Trophoblast cell (in vitro differentiated cells and primary cell): ENCODE measurements around the gene RPRD1B.

Experiments used
- DNase-seq, 2 donors: peaks; one replicate each; pipeline ENCODE4 v3.0.0-alpha.2; 2016
- H2AFZ ChIP-seq: 2 replicates; pipeline ENCODE4 v1.6.1; 2013; ENCODE audit warnings: low read length, moderate library complexity, mild to moderate bottlenecking; ENCODE audit not compliant: insufficient read depth, poor library complexity
- H2AK5ac ChIP-seq: 2 replicates; pipeline ENCODE4 v1.6.1; 2013; ENCODE audit warnings: mild to moderate bottlenecking, low read length
- H2BK120ac ChIP-seq: 2 replicates; pipeline ENCODE4 v1.6.1; 2013; ENCODE audit warnings: low read length, mild to moderate bottlenecking, moderate library complexity; ENCODE audit not compliant: insufficient read depth, poor library complexity
- H2BK12ac ChIP-seq: 2 replicates; pipeline ENCODE4 v1.6.1; 2013; ENCODE audit warnings: mild to moderate bottlenecking, low read length, moderate library complexity
- H2BK5ac ChIP-seq: 2 replicates; pipeline ENCODE4 v1.6.1; 2013; ENCODE audit warnings: low read length, low read depth, moderate library complexity, mild to moderate bottlenecking; ENCODE audit not compliant: poor library complexity
- H3K14ac ChIP-seq: 2 replicates; pipeline ENCODE4 v1.6.1; 2013; ENCODE audit warnings: mild to moderate bottlenecking, low read length
- H3K18ac ChIP-seq: 2 replicates; pipeline ENCODE4 v1.6.1; 2013; ENCODE audit warnings: mild to moderate bottlenecking, low read length
- H3K23ac ChIP-seq: 2 replicates; pipeline ENCODE4 v1.6.1; 2013; ENCODE audit warnings: low read length
- H3K27ac ChIP-seq: 2 replicates; pipeline ENCODE4 v1.5.1; 2013; ENCODE audit warnings: low read depth, mild to moderate bottlenecking, inconsistent platforms, low read length, moderate library complexity
- H3K27me3 ChIP-seq: 2 replicates; pipeline ENCODE4 v1.6.1; 2013; ENCODE audit warnings: inconsistent platforms, mild to moderate bottlenecking, low read length, moderate library complexity; ENCODE audit not compliant: insufficient read depth
- H3K36me3 ChIP-seq, 2 experiments: 1 replicate in 1 of 2; 2 replicates in 1 of 2; pipeline ENCODE4 v1.6.1; 2013; ENCODE audit warnings: low read length in 2 of 2, mild to moderate bottlenecking in 2 of 2, moderate library complexity in 1 of 2; ENCODE audit not compliant: insufficient read depth in 2 of 2, control insufficient read depth in 1 of 2
- H3K4ac ChIP-seq: 2 replicates; pipeline ENCODE4 v1.6.1; 2013; ENCODE audit warnings: low read depth, mild to moderate bottlenecking, low read length, moderate library complexity
- H3K4me1 ChIP-seq, 2 experiments: 1 replicate in 1 of 2; 2 replicates in 1 of 2; pipeline ENCODE4 v1.6.1; 2013; ENCODE audit warnings: low read length in 2 of 2, mild to moderate bottlenecking in 2 of 2, moderate library complexity in 1 of 2; ENCODE audit not compliant: insufficient read depth in 2 of 2, control insufficient read depth in 1 of 2
- H3K4me2 ChIP-seq: 2 replicates; pipeline ENCODE4 v1.6.1; 2013; ENCODE audit warnings: inconsistent platforms, mild to moderate bottlenecking, low read length, moderate library complexity
- H3K4me3 ChIP-seq: 2 replicates; pipeline ENCODE4 v1.5.1; 2013; ENCODE audit warnings: mild to moderate bottlenecking, low read depth, low read length, inconsistent platforms
- H3K79me1 ChIP-seq: one replicate; pipeline ENCODE4 v1.6.1; 2013; ENCODE audit warnings: low read length
- H3K79me2 ChIP-seq: 2 replicates; pipeline ENCODE4 v1.6.1; 2013; ENCODE audit warnings: low read length, mild to moderate bottlenecking; ENCODE audit not compliant: control insufficient read depth, insufficient read depth, poor library complexity
- H3K9ac ChIP-seq: 2 replicates; pipeline ENCODE4 v1.6.1; 2013; ENCODE audit warnings: mild to moderate bottlenecking, low read length
- H3K9me3 ChIP-seq: 2 replicates; pipeline ENCODE4 v1.6.1; 2013; ENCODE audit warnings: low read depth, mild to moderate bottlenecking, control low read depth, inconsistent platforms, low read length; ENCODE audit not compliant: insufficient read depth
- H4K12ac ChIP-seq: 2 replicates; pipeline ENCODE4 v1.6.1; 2013; ENCODE audit warnings: low read depth, mild to moderate bottlenecking, low read length, moderate library complexity
- H4K8ac ChIP-seq: 2 replicates; pipeline ENCODE4 v1.6.1; 2013; ENCODE audit warnings: low read depth, mild to moderate bottlenecking, low read length, moderate library complexity
- H4K91ac ChIP-seq: one replicate; pipeline ENCODE4 v1.6.1; 2013; ENCODE audit warnings: low read depth, mild to moderate bottlenecking, low read length, moderate library complexity
- WGBS: extraction: QIAGEN DNeasy Blood & Tissue Kit; methylation state at CpG from one replicate; pipeline ENCODE4 v1.1.7; 2013; ENCODE audit warnings: missing lambda C conversion rate; ENCODE audit not compliant: insufficient read length, insufficient coverage; ENCODE audit errors: extremely low coverage; 5-methylcytosine and 5-hydroxymethylcytosine counted together

Gene RPRD1B

DNA sequence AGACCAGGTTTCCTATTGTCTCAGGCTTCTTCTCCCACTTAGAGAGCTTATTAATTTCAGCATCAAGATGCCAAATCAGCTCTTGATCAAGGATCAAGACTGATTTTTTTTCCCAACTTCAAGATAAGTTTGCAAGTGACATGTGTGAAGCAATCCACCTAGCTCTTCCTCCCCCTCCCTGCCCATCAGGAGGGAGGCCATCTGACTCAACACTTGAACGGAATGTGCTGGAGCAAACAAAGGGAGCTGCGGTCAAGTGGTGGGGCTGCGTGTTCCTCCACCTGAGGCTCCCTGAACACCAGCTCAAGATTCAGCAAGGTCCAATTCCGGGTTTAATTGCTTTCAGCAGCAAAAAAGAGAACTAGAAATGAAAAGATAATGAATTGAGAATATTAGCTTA is 39.0 kb upstream of the RPRD1B start:
- H3K4me2 ChIP-seq, result no peak overlapping the region
- H3K18ac ChIP-seq, result no peak overlapping the region
- no peak overlapping the region for H4K8ac ChIP-seq
- no peak overlapping the region for H3K14ac ChIP-seq
- no peak overlapping the region for H3K27ac ChIP-seq
- no peaks in the 10 kb centered on the region for H3K27me3 ChIP-seq
- H2BK120ac ChIP-seq, result no peak overlapping the region
- H3K36me3 ChIP-seq, result peaks cover 28 to 55% of the 10 kb centered on the region in 2 experiments
- H4K91ac ChIP-seq, result no peak overlapping the region
- no peaks in the 10 kb centered on the region for H3K9me3 ChIP-seq
- no peaks in the 10 kb centered on the region for H3K79me2 ChIP-seq
- no peak overlapping the region for H3K4ac ChIP-seq
- no peaks in the 10 kb centered on the region for H3K79me1 ChIP-seq
- H2AFZ ChIP-seq, result no peak overlapping the region
- H3K9ac ChIP-seq, result no peak overlapping the region
- H3K23ac ChIP-seq, result no peak overlapping the region
- H2AK5ac ChIP-seq, result no peak overlapping the region
- no peak overlapping the region for H4K12ac ChIP-seq
- H2BK5ac ChIP-seq, result no peak overlapping the region
- peak; percentile 19 to 50 for DNase-seq
- no peak overlapping the region for H3K4me3 ChIP-seq
- H2BK12ac ChIP-seq, result no peak overlapping the region
- no CpG with 5 or more reads among the region's 4 CpGs for WGBS
- no peaks in the 10 kb centered on the region for H3K4me1 ChIP-seq

DNA sequence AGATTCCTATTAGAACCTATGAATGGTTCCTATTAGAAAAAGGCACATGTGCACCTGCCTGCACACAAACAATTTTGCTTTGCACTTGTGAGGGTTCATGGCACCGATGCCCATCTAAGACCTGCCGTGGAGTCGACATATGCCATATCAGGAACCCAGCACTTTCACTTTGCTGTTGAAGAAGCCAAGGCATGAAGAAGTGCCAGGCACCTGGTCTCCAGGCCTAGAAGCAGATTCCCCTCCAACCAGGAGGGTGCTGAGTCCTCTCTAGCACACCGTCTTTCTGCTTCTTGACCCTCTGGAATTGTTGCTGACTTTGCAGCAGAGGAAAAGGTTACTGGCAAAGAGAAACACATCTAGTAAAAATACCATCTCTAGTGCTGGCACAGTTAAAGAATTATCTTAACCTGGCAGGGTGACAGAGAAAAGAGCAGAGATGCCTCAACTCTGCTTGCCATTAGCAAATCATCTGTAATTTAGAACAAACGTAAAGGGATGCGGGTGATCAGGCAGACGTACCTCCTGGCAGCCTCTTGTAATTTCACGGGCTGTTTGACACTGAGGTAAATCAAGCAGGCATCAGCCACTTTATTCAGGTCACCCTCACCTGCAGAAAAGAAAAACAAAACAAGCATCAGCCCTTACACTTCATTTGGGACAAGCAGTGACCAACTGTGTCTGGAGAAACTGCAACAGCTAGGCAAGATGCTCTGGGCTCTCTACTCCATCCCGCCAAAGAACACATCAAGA is 37.5 kb upstream of the RPRD1B start:
- H3K18ac ChIP-seq, result no peak overlapping the region
- H4K91ac ChIP-seq, result no peak overlapping the region
- WGBS, result no CpG with 5 or more reads among the region's 9 CpGs
- H3K9ac ChIP-seq, result no peak overlapping the region
- H3K14ac ChIP-seq, result no peak overlapping the region
- no peak overlapping the region for H2BK5ac ChIP-seq
- no peaks in the 10 kb centered on the region for H3K79me1 ChIP-seq
- H2AFZ ChIP-seq, result no peak overlapping the region
- H3K27ac ChIP-seq, result no peak overlapping the region
- H3K27me3 ChIP-seq, result no peaks in the 10 kb centered on the region
- no peak overlapping the region for H2BK120ac ChIP-seq
- no peak overlapping the region for H3K23ac ChIP-seq
- H3K4ac ChIP-seq, result no peak overlapping the region
- DNase-seq, result no peak
- H3K79me2 ChIP-seq, result no peaks in the 10 kb centered on the region
- no peak overlapping the region for H2BK12ac ChIP-seq
- peaks cover 35 to 69% of the 10 kb centered on the region in 2 experiments for H3K36me3 ChIP-seq
- no peak overlapping the region for H4K12ac ChIP-seq
- no peak overlapping the region for H4K8ac ChIP-seq
- no peaks in the 10 kb centered on the region for H3K9me3 ChIP-seq
- no peak overlapping the region for H3K4me2 ChIP-seq
- H3K4me3 ChIP-seq, result no peak overlapping the region
- H3K4me1 ChIP-seq, result no peaks in the 10 kb centered on the region
- no peak overlapping the region for H2AK5ac ChIP-seq

DNA sequence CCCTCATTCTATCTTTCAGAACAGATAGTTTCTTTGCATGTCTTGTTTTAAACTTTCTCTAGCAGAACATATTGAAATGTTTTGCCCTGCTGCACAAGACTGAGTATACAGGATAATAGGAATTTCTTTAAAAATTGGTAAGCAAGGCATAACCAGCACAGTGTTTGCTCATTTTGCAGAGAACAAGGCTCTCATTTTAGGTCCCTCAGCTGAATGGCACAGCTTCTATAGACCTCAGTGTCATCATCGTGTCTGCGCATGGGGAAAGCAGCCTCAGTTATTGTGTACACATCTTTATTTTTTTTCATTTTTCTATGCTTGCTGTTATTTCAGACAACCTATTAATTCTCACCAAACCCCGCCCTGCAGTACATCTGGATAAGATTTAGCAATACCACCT is 36.0 kb upstream of the RPRD1B start:
- H3K79me2 ChIP-seq, result no peaks in the 10 kb centered on the region
- H2AFZ ChIP-seq, result no peak overlapping the region

GRCh38 chr20:37999526-38000263 is 33.9 kb upstream of the RPRD1B start:
- DNase-seq, result no peak
- Histone ChIP-seq H3K79me1 (no peaks in the 10 kb centered on the region), H3K4me1 (no peaks in the 10 kb centered on the region), H3K14ac (no peak overlapping the region), H4K91ac (no peak overlapping the region), H3K36me3 (peaks cover 36 to 62% of the 10 kb centered on the region in 2 experiments), H3K4ac (no peak overlapping the region), H2AFZ (no peak overlapping the region), H3K4me3 (no peak overlapping the region), H3K79me2 (no peaks in the 10 kb centered on the region), H3K9me3 (no peaks in the 10 kb centered on the region), H3K27me3 (no peaks in the 10 kb centered on the region), H3K4me2 (no peak overlapping the region), H3K9ac (no peak overlapping the region), H4K12ac (no peak overlapping the region), H2AK5ac (no peak overlapping the region), H2BK12ac (no peak overlapping the region), H3K18ac (no peak overlapping the region), H3K27ac (no peak overlapping the region), H2BK5ac (no peak overlapping the region), H2BK120ac (no peak overlapping the region), H3K23ac (no peak overlapping the region), H4K8ac (no peak overlapping the region)
- WGBS, result no CpG with 5 or more reads among the region's 15 CpGs

More for the DNA sequence above, 36.0 kb upstream of the RPRD1B start:
- H4K91ac ChIP-seq, result no peak overlapping the region
- H3K4me1 ChIP-seq, result no peaks in the 10 kb centered on the region
- H4K12ac ChIP-seq, result no peak overlapping the region
- H3K27ac ChIP-seq, result no peak overlapping the region
- H3K27me3 ChIP-seq, result no peaks in the 10 kb centered on the region
- H2AK5ac ChIP-seq, result no peak overlapping the region
- no peak overlapping the region for H3K14ac ChIP-seq
- no peak overlapping the region for H3K4me3 ChIP-seq
- no peak overlapping the region for H2BK12ac ChIP-seq
- no peak overlapping the region for H3K18ac ChIP-seq
- WGBS, result no CpG with 5 or more reads among the region's 3 CpGs
- DNase-seq, result no peak
- H3K4me2 ChIP-seq, result no peak overlapping the region
- H2BK120ac ChIP-seq, result no peak overlapping the region
- H3K23ac ChIP-seq, result no peak overlapping the region
- no peak overlapping the region for H4K8ac ChIP-seq
- no peak overlapping the region for H3K9ac ChIP-seq
- H3K4ac ChIP-seq, result no peak overlapping the region
- peaks cover 40 to 69% of the 10 kb centered on the region in 2 experiments for H3K36me3 ChIP-seq
- no peaks in the 10 kb centered on the region for H3K79me1 ChIP-seq
- no peak overlapping the region for H2BK5ac ChIP-seq
- no peaks in the 10 kb centered on the region for H3K9me3 ChIP-seq
